CD4-positive, alpha-beta T cell treated with Interleukin-17A for 4 hours (primary cell): Measurements from ENCODE around the gene GNG11.
"Not testable (repeated sequence)": the region's sequence is repeated elsewhere in the genome, so short reads cannot be mapped to it uniquely, and the experiment has no call there.

Experiments
- DNase-seq: peaks from one replicate; pipeline ENCODE4 v3.0.0-alpha.2; 2020; ENCODE audit warnings: mixed read lengths

GNG11 gene

DNA sequence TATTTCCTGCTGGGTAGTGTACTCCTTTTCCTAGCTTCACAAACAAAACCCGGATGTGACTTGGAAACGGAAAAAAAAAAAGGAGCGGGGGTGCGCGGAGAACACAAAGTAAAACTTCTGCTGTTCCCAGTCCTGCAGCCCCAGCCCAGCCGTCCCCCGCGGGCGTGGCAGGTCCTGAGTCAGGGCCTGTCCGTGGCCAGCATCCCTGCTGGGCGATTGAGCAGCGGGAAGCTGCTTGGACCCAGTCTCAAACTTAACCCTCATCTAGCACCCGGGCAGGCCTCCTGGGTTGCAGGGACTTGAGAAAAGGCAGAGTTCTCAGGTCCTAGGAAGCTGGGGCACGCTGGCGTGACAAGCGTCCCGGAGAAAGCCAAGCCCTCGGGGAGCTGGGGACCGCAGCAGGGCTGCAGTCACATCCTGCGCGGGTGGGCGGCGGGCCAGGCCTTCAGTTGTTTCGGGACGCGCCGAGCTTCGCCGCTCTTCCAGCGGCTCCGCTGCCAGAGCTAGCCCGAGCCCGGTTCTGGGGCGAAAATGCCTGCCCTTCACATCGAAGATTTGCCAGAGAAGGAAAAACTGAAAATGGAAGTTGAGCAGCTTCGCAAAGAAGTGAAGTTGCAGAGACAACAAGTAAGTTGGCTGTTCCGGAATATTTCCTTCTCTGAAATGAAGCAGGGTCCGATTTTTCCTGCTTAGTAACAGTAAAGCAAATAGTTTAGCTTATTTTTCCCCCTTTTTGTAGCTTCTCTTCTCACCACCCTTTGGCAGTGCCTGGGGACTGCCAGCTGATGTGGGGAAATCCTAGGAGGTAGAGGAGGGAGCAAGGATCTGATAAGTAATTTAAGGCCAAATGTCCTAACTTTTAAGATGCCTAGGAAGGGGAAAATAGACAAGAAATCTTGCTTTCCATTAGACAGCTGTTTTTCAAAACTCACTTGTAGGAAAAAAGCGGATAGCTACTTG lies at the start of gene GNG11:
Gene GNG11 (plus strand): TSS at position 129 of the 960 bp plus-strand sequence. CDS start 403 bp downstream, at position 532.
- DNase-seq, result peak; percentile 9

DNA sequence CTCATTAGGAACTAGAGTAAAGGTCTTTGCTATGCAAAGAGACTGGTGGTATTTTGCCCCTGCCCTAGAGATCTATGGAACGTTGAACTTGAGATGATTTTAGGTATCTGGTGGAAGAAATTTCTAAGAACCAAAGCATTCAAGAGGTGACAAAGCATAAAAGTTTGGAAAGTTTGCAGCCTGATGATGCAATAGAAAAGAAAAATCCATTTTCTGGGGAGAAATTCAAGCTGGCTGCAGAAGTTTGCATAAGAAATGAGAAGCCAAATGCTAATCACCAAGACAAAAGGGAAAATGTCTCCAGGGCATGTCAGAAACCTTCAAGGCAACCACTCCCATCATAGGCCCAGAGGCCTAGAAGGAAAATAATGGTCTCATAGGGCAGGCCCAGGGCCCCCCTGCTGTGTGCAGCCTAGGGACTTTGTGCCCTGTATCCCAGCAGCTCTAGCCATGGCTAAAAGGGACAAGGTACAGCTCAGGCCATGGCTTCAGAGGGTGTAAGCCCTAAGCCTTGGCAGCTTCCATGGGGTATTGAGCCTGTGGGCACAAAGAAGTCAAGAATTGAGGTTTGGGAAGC lies 47.4 kb upstream of the GNG11 start:
- no peak for DNase-seq

DNA sequence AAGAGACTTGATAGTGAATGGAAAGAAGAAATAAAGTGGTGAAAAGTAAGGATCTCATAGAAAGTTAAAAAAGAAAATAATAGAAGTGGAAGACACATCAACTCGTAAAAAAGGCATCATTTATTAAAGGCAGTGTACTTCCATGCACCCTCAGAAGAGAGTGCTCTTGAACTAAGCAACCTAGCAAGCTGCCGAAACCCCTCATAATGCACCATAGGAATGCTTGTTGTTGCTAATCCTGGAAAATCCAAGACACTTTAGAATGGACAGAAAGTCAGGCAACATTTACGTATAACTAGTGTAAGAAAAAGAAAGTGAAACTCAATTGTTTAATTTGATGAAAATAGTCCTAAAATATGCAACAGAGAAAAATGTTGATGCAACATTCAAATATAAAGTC lies 43.8 kb upstream of the GNG11 start:
- DNase-seq, result no peak

DNA sequence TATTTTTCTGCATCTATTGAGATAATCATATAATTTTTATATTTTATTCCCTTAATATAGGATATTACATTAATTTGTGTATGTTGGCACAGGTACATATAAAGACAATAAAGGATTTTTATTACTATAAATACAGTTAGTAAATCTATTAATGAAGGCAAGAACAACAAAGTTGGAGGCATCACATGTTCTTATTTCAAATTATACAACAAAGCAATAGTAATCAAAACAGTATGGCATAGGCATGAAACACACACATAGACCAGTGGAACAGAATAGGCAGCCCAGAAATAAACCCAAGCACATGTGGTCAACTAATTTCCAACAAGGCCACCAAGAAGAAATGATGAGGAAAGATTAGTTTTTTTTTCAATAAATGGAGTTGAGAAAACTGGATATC lies 42.2 kb upstream of the GNG11 start:
- DNase-seq, result no peak

DNA sequence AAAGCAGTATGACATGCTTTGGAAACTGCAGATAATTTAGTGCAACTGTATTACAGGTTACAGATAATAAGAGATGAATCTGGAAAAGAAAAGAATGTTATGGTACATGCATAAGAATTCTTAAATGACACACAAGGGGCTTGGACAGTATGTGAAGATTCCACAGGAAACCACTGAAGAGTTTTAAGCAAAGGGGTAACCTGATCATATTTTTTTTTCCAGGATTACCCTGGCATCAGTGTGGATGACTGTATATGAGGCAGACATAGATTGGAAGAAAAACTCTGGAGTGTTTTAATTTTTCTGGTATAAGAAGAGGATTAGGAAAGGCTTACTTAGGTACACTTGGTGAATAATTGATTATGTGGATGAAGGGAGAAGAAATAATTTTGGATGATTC lies 39.1 kb upstream of the GNG11 start:
- DNase-seq, result no peak

DNA sequence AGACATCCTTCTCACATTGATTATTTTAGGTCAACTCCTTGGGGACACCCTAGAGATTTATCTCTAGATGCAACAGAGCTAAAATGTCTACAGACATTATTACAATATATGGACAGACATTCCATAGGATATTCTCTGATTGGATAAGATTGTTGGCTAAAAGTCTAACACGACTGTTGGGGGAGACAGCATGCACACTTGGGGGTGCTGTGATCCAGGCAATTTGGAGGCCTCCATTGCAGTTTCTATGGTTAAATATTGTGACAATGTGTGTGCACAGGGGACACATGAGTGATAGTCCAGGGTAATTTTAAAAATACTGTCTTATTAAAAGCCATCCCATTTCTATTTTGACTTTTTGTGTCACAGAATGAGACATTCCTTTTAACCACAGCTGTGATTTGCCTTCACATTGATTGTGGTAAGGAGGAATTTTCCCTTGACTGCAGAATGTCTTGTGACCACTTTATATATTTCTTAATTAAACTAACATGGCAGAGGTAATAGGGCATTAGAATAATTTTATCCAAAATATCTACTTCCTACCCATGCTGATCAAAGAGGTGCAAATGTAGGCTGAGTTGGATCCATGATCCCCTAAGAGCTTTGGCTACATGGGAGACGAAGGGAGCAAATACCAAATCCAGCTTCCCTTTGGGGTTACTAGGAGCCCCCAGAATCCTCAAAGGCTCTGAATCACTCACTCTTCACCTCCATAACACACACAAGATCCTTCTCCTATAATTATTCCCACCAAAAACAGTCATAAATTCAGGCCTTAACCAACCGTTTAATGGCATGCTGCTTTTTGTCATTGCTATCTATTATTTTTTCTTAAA lies 38.2 kb upstream of the GNG11 start:
- no peak for DNase-seq

DNA sequence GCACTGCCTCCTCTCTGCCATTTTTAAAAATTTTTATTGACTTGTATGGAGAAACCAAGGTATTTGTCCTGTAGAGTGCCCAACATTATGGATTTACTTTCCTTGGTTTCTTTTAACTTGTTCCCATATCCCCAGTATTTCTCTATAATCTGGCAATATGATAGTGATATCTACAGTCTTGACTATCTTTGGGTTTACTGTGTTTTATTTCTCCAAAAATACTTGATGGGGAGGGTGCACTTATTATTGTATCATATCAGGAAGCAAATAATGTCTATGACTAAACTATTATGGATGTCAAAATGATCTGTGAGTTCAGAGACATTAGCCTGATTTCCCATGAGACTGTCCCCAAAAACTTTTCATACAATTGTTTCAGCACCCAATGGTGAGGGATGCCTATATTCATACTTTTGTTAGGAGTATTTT lies 37.6 kb upstream of the GNG11 start:
- DNase-seq, result no peak

DNA sequence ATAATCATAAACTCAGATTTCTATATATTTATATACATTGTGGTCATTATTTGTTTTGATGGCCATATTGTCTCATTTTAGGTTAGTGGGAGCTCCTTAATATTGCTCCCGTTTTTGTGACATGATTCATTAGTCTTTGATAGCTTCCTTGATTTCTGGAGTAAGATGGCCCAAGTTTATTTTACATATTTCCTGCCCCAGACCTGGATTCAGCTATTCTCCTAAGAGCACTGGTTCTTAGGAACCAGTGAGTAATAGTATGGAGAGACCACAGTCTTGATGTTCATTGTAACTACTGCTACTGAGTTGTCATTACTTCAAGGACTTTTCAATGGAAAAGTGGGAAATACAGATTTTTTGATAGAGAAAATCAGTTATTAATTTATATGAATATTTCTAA lies 37.0 kb upstream of the GNG11 start:
- DNase-seq, result no peak

DNA sequence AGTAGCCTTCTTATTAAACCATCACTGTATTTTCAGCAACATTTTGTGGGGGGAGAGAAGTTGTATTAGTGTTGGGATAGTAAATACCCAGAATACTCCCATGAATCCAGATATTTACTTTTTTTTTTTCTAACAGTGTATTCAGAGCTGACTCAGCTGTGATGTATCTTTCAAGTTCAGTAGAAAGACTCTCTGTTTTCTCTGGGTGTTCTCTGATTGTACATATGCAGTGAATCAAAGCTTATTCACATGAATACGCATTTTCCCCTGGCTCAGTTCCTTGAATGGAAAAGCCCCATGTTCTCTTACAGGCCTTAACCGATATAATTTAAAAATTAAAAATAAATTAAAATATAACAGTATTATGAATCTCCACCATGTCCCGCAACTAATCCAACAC lies 32.3 kb upstream of the GNG11 start:
- no peak for DNase-seq

DNA sequence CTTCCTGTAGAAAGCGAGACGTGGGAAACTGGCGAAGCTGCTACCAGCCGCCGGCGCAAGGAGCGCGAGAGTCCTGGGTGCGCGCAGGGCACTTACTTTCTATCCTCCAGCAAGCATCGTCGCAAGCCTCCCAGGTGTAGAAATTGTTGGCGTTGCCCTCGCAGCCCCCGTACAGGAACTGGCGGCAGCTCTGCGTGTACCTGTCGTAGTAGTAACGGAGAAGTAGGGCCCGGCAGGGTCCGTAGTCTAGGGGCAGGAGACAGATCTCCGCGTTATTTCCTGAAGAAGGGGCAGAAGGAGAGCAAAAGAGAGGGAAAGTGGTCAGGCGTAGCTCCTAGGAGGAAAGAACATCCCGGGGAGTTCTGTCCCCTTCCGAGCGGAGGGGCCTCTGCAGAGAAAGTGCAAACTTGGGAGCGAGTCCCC lies 31.5 kb upstream of the GNG11 start:
- DNase-seq, result no peak

DNA sequence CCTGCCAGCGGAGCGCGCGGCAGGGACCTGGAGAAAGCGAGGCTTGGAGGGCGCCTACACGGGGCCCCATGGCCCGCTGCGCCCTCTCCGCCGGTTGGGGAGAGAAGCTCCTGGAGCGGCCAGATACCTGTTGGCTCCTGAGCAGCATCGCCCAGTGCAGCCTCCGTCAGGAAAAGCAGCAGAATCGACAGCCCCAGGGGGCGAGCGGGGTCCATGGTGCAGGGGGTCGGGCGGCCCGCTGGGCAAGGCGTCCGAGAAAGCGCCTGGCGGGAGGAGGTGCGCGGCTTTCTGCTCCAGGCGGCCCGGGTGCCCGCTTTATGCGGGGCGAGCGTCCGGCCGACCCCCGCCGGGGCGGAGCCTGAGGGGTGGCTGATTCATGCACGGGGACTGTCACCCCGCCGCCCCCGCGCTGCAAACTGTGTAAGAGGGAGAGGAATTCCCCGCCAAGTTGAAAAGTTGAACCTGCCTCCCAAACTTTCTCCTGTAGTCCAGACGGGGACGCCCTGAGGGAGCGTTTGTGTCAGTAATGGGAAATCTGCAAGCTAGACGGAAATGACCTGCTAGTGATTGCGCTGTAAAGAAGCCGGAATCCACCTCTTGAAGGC lies 31.0 kb upstream of the GNG11 start, which contains the start of gene TFPI2:
Gene TFPI2 (minus strand): TSS at position 290 of the 605 bp plus-strand sequence. CDS start 75 bp downstream, at position 215.
- DNase-seq, result no peak

DNA sequence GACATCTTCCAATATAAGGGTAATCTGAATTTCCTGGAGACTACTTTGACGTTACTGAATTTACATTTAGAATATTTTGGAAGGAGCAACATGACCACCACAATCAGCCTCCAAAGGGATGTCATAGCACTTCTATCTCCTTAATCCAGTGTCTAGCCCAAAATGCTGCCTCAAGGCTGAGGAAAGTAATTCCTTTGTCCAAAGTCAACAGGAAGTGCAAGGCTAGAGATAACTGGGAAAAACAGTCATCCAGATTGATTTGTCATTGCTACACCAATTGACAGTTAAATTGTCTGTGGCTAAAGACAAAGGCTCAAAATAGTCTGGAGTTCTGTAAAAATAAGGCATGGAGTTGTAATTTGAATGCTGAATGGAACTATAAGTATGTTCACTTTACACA lies 27.1 kb upstream of the GNG11 start:
- no peak for DNase-seq

DNA sequence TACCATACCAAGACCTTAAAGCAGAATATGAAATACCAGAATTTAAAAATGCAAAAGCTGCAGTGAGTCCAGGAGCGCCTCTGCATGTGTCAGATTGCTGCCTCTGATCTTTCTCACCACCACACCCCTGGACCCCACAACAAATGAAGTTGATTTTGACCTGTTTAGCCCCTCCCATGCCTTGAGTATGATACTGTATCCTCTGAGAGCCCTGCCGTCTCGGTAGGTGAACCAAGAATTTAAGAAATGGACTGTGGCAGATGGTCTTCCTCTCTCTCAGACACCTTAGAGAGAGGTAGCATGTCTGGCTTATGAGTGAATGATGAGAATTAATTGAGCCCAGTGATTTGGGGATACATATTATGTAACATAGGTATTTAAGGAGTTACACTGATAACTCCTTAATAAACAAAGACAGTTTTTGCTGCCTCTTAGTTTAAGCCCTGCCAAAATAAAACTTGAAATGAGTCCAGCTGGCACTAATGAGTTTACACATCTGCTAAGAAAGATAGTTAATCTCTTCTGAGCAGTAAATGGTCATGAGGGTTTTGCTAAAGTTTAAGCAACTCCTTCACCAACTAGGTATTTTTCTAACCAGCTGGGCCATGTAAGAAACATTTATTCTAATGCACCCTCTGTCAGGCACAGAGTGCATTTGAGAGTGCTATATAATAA lies 26.4 kb upstream of the GNG11 start:
- no peak for DNase-seq

DNA sequence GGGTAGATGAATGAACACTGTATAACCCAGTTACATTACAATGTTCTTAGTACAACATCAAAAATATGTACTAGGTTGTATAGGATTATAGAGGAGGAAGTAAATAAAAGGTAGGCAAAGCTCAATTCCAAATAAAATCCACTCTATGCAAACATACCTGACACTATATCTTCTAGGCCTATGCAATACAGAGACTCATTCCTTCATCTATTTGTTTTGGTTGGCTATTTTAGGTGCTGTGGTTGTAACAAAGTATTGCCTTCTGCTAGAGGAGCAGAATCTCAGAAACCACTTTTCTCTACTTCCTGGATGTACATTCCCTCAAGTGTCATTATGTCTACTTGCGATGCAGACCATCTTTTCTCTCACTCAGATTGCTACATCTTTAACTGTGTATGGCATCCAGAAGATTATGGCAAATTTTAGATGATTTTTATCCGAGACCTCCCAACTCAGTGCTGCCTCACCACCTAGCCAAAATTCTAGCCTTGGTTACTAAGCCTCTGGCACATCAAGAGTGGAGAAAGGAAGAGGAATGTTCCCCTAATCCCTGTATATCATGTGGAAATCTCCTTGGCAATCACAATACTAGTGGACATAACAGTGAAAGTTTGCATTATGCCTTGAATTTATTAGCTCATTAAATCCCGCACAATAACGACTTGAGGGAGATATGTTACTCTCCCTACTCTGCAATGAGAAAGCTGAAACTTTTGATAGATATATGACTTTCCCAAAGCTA lies 25.5 kb upstream of the GNG11 start:
- no peak for DNase-seq

DNA sequence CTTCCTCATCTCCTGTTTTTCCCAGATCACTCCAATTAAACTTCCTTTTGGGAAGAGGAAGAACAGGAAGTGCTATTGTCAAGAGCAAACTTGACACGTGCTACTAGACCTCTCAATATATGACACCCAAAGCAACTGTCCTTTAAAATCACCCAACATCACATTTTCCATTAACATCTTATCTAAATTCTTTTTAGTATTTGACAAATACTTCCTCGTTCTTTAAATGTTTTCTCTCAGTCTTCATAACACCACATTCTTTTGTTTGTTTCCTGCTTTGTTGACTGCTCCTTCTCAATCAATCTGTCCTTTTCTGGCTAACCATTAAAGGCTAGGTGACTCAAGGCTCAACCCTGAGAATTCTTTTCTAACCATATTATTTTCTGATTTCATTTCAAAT lies 23.9 kb upstream of the GNG11 start:
- DNase-seq, result no peak

DNA sequence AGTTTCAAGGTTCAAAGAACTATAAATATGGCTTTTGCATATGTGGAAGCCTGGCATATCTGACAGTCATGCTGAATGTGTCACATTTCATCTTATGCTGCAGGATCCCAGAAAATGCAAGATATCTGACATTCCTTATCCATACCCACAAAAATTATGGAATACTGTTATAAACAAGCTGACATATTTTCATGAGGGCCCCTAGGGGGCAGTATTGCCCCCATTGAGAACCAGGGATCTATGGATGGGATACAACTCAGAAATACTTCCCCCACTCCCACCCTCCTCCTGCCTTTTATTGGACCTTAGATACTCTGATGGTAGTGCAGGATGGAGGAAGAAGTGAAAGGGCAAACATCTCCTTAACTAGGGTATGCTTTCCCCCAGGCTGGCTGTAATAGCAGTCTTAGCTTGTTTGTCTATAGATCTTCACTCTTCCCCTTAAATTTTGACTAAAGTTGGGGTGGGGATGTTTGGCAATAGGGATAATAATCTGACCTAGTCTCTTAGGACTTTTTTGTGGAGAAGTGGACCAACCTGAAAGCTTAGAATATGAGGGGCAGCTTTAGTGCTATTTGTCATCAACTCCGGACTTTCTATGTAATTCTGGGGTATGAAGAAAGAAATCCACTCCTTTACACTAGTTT lies 18.6 kb upstream of the GNG11 start:
- DNase-seq, result peak; percentile 4

DNA sequence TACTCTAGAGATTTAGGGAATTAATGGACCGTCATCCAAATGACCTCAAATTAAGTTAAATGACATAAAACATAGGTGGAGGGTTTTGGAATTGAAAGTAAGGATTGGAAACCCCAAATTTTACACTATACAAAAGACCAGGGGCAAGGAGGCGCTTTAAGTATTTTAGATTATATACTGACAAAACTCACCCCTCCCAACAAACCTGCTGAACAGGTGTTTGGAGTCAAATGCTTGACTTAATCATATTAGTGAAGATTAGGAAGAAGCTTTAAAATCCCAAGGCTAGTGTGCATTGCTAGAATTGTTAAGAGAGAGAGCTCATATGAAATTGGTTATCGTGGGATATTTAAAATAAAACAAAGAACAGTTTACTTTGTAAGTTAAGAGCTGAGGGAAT lies 15.3 kb upstream of the GNG11 start, which contains the start of gene GNGT1:
Gene GNGT1 (plus strand): TSS at position 301 of the 400 bp plus-strand sequence. CDS start 180 bp downstream, outside the sequence.
- DNase-seq, result no peak

DNA sequence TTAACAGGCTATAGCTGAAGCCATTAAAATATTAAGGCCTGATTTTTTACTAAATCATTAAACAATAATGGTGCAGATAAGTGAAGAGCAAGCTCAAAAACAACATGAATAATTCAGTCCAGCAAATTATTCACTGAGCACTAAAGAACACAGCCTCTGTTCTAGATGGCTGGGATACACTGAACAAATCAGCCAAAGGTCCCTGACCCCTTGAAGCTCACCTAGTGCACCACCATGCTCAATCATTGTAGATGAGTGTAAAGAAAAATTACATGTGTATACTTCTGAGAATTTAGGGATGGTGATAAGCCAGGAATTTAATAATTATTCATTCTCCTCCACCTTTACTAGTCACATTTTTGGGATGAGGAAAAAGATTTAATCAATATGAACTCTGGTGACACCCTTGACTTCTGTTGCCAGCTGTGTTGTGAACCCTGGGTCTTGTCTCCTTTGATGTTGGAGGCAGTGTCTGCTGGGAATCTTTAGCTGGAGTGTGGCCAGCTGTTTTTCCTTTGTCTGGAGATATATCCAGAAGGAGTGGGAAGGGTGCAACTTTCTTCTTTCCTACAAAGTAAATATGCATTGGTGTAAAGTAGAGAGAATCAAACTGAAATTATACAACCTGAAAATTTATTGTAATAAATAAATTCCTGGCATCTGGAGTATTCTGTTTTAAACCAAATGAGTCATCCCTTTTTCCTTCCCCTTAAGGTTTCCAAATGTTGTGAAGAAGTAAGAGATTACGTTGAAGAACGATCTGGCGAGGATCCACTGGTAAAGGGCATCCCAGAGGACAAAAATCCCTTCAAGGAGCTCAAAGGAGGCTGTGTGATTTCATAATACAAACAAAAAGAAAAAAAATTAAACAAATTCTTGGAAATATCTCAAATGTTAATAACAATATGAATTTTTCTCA lies 11.2 kb upstream of the GNG11 start:
- no peak for DNase-seq

DNA sequence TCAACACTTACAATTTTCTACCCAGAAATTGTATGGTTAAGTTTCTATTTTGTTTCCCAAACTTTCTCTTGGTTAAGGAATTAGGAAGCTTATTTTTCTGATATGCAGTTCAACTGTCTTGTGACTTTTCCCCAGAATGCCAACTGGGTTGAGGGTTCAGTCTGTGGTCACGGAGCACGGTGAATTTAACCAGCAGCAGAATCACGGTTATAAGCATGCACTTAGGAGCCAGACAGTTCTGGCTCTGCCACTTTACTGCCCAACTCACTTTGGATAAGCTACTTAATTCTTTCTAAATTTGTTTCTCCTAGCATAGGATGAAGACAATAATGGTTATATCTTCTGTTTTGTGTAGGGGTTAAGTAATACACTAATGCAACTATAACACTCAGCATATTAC lies 10.3 kb upstream of the GNG11 start:
- not testable (repeated sequence) for DNase-seq

DNA sequence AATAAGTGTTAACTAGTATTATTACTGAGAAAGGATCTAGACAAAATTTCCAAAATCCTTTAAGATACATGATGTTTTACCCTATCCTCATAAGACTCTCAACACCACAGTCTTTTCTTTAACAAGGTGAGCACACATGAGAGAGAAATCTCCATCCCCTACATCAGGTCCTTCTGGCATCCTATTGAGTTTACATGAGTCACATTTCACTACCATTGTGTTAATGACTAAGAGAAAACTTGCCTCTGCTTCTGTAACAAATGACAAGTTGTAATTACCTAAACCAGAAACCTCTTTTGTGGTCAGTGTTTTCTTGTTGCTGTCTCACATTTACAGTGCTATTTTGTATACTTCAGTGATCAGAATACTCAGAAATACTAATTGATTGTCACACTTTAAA lies 9.9 kb upstream of the GNG11 start:
- not testable (repeated sequence) for DNase-seq
